WTC11 (cell line): ENCODE measurements around the gene OTOG.

Experiments used
- NR3C1 ChIP-seq: sonication (generic); formaldehyde crosslinking; conservative IDR thresholded peaks from 2 replicates; pipeline ENCODE4 v1.8.1; 2023; ENCODE audit warnings: low read depth, mild to moderate bottlenecking, missing genetic modification reagents
- SP1 ChIP-seq: sonication (generic); formaldehyde crosslinking; conservative IDR thresholded peaks from 2 replicates; pipeline ENCODE4 v1.8.1; 2022; ENCODE audit warnings: missing genetic modification reagents
- TCF7 ChIP-seq: sonication (generic); formaldehyde crosslinking; IDR thresholded peaks from 2 replicates; pipeline ENCODE4 v1.8.0; 2022; ENCODE audit warnings: mild to moderate bottlenecking, low read depth, missing genetic modification reagents, moderate library complexity
- TEAD1 ChIP-seq: sonication (generic); formaldehyde crosslinking; IDR thresholded peaks from 2 replicates; pipeline ENCODE4 v1.8.0; 2022; ENCODE audit warnings: mild to moderate bottlenecking, missing genetic modification reagents
- TF ChIP-seq, protein P1 (sequence below): sonication (generic); formaldehyde crosslinking; IDR thresholded peaks from 2 replicates; pipeline ENCODE4 v1.8.0; 2022; ENCODE audit warnings: mild to moderate bottlenecking, missing genetic modification reagents
- TF ChIP-seq, protein P2 (sequence below): fragments of 200-600 bp; IDR thresholded peaks from 2 replicates; pipeline ENCODE4 v1.8.0; 2022; ENCODE audit warnings: antibody characterized with exemption
- TF ChIP-seq, protein P3 (sequence below): sonication (generic); formaldehyde crosslinking; IDR thresholded peaks from 2 replicates; pipeline ENCODE4 v1.8.0; 2023; ENCODE audit warnings: mild to moderate bottlenecking, missing genetic modification reagents
- TF ChIP-seq, protein P4 (sequence below): sonication (generic); formaldehyde crosslinking; IDR thresholded peaks from 2 replicates; pipeline ENCODE4 v1.8.1; 2023; ENCODE audit warnings: mild to moderate bottlenecking, missing genetic modification reagents, moderate library complexity

DNA sequence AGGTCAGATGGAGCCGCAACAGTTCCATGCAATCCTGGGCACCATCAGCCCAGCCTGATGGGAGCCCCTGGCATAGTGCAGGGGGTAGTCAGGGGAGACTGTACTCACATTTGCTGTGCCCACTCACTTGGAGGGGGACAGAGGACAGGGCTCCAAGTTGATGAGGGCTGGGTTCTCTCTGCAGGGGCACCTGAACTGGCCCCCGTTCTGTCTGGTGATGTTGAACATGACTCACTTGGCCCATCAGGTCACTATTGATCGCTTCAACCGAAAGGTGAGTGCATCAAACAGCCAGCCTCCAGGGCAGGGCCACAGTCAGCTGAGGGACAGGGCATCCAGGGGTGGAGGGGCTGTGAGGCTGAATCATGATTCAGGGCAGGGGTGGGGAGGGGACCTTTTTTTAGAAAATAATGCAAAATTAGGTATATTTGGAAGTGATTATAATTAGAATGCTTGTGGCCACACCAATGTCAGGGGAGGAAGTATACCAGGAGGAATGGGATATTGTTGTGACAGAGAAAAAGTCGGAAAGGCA is 66.4 kb downstream of the OTOG start:
- TF ChIP-seq, protein P1, sequence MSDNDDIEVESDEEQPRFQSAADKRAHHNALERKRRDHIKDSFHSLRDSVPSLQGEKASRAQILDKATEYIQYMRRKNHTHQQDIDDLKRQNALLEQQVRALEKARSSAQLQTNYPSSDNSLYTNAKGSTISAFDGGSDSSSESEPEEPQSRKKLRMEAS (CRISPR knock-in tag): no peak
- TF ChIP-seq, protein P2, sequence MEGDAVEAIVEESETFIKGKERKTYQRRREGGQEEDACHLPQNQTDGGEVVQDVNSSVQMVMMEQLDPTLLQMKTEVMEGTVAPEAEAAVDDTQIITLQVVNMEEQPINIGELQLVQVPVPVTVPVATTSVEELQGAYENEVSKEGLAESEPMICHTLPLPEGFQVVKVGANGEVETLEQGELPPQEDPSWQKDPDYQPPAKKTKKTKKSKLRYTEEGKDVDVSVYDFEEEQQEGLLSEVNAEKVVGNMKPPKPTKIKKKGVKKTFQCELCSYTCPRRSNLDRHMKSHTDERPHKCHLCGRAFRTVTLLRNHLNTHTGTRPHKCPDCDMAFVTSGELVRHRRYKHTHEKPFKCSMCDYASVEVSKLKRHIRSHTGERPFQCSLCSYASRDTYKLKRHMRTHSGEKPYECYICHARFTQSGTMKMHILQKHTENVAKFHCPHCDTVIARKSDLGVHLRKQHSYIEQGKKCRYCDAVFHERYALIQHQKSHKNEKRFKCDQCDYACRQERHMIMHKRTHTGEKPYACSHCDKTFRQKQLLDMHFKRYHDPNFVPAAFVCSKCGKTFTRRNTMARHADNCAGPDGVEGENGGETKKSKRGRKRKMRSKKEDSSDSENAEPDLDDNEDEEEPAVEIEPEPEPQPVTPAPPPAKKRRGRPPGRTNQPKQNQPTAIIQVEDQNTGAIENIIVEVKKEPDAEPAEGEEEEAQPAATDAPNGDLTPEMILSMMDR: no peak
- TF ChIP-seq, protein P3, sequence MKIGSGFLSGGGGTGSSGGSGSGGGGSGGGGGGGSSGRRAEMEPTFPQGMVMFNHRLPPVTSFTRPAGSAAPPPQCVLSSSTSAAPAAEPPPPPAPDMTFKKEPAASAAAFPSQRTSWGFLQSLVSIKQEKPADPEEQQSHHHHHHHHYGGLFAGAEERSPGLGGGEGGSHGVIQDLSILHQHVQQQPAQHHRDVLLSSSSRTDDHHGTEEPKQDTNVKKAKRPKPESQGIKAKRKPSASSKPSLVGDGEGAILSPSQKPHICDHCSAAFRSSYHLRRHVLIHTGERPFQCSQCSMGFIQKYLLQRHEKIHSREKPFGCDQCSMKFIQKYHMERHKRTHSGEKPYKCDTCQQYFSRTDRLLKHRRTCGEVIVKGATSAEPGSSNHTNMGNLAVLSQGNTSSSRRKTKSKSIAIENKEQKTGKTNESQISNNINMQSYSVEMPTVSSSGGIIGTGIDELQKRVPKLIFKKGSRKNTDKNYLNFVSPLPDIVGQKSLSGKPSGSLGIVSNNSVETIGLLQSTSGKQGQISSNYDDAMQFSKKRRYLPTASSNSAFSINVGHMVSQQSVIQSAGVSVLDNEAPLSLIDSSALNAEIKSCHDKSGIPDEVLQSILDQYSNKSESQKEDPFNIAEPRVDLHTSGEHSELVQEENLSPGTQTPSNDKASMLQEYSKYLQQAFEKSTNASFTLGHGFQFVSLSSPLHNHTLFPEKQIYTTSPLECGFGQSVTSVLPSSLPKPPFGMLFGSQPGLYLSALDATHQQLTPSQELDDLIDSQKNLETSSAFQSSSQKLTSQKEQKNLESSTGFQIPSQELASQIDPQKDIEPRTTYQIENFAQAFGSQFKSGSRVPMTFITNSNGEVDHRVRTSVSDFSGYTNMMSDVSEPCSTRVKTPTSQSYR (CRISPR knock-in tag): no peak
- no peak for TF ChIP-seq NR3C1 (CRISPR knock-in tag)
- no peak for TF ChIP-seq SP1 (CRISPR knock-in tag)
- TF ChIP-seq, protein P4, sequence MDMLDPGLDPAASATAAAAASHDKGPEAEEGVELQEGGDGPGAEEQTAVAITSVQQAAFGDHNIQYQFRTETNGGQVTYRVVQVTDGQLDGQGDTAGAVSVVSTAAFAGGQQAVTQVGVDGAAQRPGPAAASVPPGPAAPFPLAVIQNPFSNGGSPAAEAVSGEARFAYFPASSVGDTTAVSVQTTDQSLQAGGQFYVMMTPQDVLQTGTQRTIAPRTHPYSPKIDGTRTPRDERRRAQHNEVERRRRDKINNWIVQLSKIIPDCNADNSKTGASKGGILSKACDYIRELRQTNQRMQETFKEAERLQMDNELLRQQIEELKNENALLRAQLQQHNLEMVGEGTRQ: no peak
- TF ChIP-seq TCF7 (CRISPR knock-in tag): no peak
- no peak for TF ChIP-seq TEAD1 (CRISPR knock-in tag)
